CD14-positive monocyte (primary cell): ENCODE measurements around the gene DGKI. TPM values are rescaled to one million over a fixed set of nuclear protein-coding genes. Genes with fewer than 3 reads are reported as not detected.

Experiments
- DNase-seq, 3 donors: peaks; one replicate each; pipeline ENCODE4 v3.0.0-alpha.2; 2011 to 2022
- H2AFZ ChIP-seq: 2 replicates; pipeline ENCODE4 v1.6.0; 2012; ENCODE audit warnings: mild to moderate bottlenecking, low read depth, low read length, inconsistent platforms; ENCODE audit not compliant: insufficient read depth, poor library complexity, severe bottlenecking
- H3K27ac ChIP-seq, 2 donors: 1 replicate in 1 of 2; 2 replicates in 1 of 2; pipeline ENCODE4 v1.5.1; 2012 to 2013; ENCODE audit warnings: low read length in 2 of 2, control low read depth in 1 of 2, inconsistent platforms in 1 of 2, low read depth in 1 of 2, mild to moderate bottlenecking in 1 of 2
- H3K27me3 ChIP-seq, 2 donors: one replicate each; pipeline versions ENCODE4 v1.6.0 to v1.6.1; 2011 to 2013; ENCODE audit warnings: low read length in 2 of 2; ENCODE audit not compliant: control insufficient read depth in 2 of 2, insufficient read depth in 2 of 2
- H3K36me3 ChIP-seq, 2 donors: replicated peaks in 1 of 2; 1 replicate in 1 of 2; 2 replicates in 1 of 2; pipeline versions ENCODE4 v1.5.1 to v1.6.1; 2012 to 2013; ENCODE audit warnings: low read length in 2 of 2, control low read depth in 1 of 2, inconsistent platforms in 1 of 2, mild to moderate bottlenecking in 1 of 2; ENCODE audit not compliant: insufficient read depth in 2 of 2, control insufficient read depth in 1 of 2
- H3K4me1 ChIP-seq, 2 donors: 1 replicate in 1 of 2; 2 replicates in 1 of 2; pipeline versions ENCODE4 v1.5.1 to v1.6.1; 2012 to 2013; ENCODE audit warnings: low read length in 2 of 2, control low read depth in 1 of 2, inconsistent platforms in 1 of 2, mild to moderate bottlenecking in 1 of 2, moderate library complexity in 1 of 2; ENCODE audit not compliant: insufficient read depth in 2 of 2, control insufficient read depth in 1 of 2
- H3K4me2 ChIP-seq: replicated peaks from 2 replicates; pipeline ENCODE3; 2012; ENCODE audit warnings: low read length, moderate library complexity, mild to moderate bottlenecking; ENCODE audit not compliant: poor library complexity, severe bottlenecking; ENCODE audit errors: extremely low read depth
- H3K4me3 ChIP-seq, 3 experiments: fragments of 200-600 bp in 1 of 3; sonication (generic) in 1 of 3; replicated peaks in 1 of 3; 1 replicate in 2 of 3; 2 replicates in 1 of 3; pipeline ENCODE4 v1.5.1; 2011 to 2013; ENCODE audit warnings: low read length in 3 of 3, mild to moderate bottlenecking in 3 of 3, control low read depth in 2 of 3, low read depth in 2 of 3, inconsistent platforms in 1 of 3, moderate library complexity in 1 of 3
- H3K79me2 ChIP-seq: 2 replicates; pipeline ENCODE4 v1.6.0; 2012; ENCODE audit warnings: mild to moderate bottlenecking, control low read depth, inconsistent platforms, low read length, moderate library complexity; ENCODE audit not compliant: insufficient read depth
- H3K9ac ChIP-seq: 2 replicates; pipeline ENCODE4 v1.6.0; 2017; ENCODE audit warnings: low read length, mild to moderate bottlenecking; ENCODE audit not compliant: insufficient read depth, poor library complexity, severe bottlenecking
- H3K9me3 ChIP-seq, 2 donors: replicated peaks in 1 of 2; 1 replicate in 1 of 2; 2 replicates in 1 of 2; pipeline versions ENCODE4 v1.5.1 to v1.6.1; 2012 to 2013; ENCODE audit warnings: low read length in 2 of 2, control low read depth in 1 of 2; ENCODE audit not compliant: control insufficient read depth in 1 of 2, insufficient read depth in 1 of 2
- H4K20me1 ChIP-seq: 2 replicates; pipeline ENCODE4 v1.6.0; 2012; ENCODE audit warnings: mild to moderate bottlenecking, low read length, control low read depth, moderate library complexity; ENCODE audit not compliant: insufficient read depth
- H3K27ac Mint-ChIP-seq, 7 donors: one replicate each; pipeline ENCODE4 v1.8.0; 2020; ENCODE audit warnings: mild to moderate bottlenecking in 7 of 7, mixed read lengths in 7 of 7, moderate library complexity in 6 of 7, inconsistent platforms in 2 of 7
- H3K27me3 Mint-ChIP-seq, 3 donors: one replicate each; pipeline ENCODE4 v1.8.0; 2021 to 2022; ENCODE audit warnings: low read depth in 3 of 3, mild to moderate bottlenecking in 3 of 3, mixed read lengths in 3 of 3, moderate library complexity in 3 of 3, inconsistent platforms in 1 of 3
- H3K36me3 Mint-ChIP-seq, 2 donors: one replicate each; pipeline ENCODE4 v1.8.0; 2020; ENCODE audit warnings: mixed read lengths in 2 of 2, inconsistent platforms in 1 of 2, mild to moderate bottlenecking in 1 of 2
- H3K4me1 Mint-ChIP-seq: one replicate; pipeline ENCODE4 v1.8.0; 2020; ENCODE audit warnings: mild to moderate bottlenecking, mixed read lengths
- H3K4me3 Mint-ChIP-seq, 2 donors: one replicate each; pipeline ENCODE4 v1.8.0; 2020; ENCODE audit warnings: mild to moderate bottlenecking in 2 of 2, mixed read lengths in 2 of 2, moderate library complexity in 1 of 2
- H3K9me3 Mint-ChIP-seq, 7 donors: one replicate each; pipeline ENCODE4 v1.8.0; 2020 to 2022; ENCODE audit warnings: mixed read lengths in 7 of 7, mild to moderate bottlenecking in 6 of 7, moderate library complexity in 6 of 7, inconsistent platforms in 2 of 7
- CTCF ChIP-seq: fragments of 200-600 bp; IDR thresholded peaks from one replicate; pipeline ENCODE4 v1.8.0; 2022; ENCODE audit warnings: antibody characterized with exemption, mild to moderate bottlenecking
- WGBS: methylation state at CpG from one replicate; pipeline ENCODE4 v1.1.5; 2013; ENCODE audit warnings: missing lambda C conversion rate; ENCODE audit not compliant: insufficient coverage; 5-methylcytosine and 5-hydroxymethylcytosine counted together
- intact Hi-C, 2 donors: fragments of 100-400 bp; cut with micrococcal nuclease; formaldehyde crosslinking; loops; one replicate each; pipeline versions ENCODE4 v1.15.0 to v1.15.1; 2023
- polyA plus RNA-seq, 3 donors: library from polyadenylated mRNA; depleted of rRNA in 1 of 3; unstranded in 2 of 3; stranded (reverse) in 1 of 3; fragments of 300-500 nt in 2 of 3; fragments of >200 nt in 1 of 3; fragmentation: Illumina TruSeq in 2 of 3; gene quantifications; 1 replicate in 2 of 3; 2 replicates in 1 of 3; pipeline ENCODE4 v1.2.3, GENCODE V29; 2012 to 2021

Gene DGKI
- polyA plus RNA-seq, 3 donors = not detected

- no peak overlapping the region for H3K4me3 Mint-ChIP-seq
- no peak overlapping the region for H3K27ac ChIP-seq
- H3K4me1 Mint-ChIP-seq = no peaks in the 10 kb centered on the region
- intact Hi-C loops = no loop called here
- no peak overlapping the region for H3K9ac ChIP-seq
- no peaks in the 10 kb centered on the region for H3K27me3 ChIP-seq
- TF ChIP-seq CTCF = no peak
- H3K9me3 Mint-ChIP-seq = peaks cover 0 to 2% (median 0%) of the 10 kb centered on the region in 7 donors
- no peak overlapping the region for H3K27ac Mint-ChIP-seq
- no peak overlapping the region for H2AFZ ChIP-seq
- H3K27me3 Mint-ChIP-seq = no peaks in the 10 kb centered on the region
- H3K79me2 ChIP-seq = no peaks in the 10 kb centered on the region
- WGBS = 40% methylated on average over 1 of the region's 4 CpGs
- H3K36me3 Mint-ChIP-seq = no peaks in the 10 kb centered on the region
- H3K4me3 ChIP-seq = no peak overlapping the region
- H3K36me3 ChIP-seq = no peaks in the 10 kb centered on the region
- H4K20me1 ChIP-seq = no peaks in the 10 kb centered on the region
- DNase-seq = no peak
- no peak overlapping the region for H3K4me2 ChIP-seq
- no peaks in the 10 kb centered on the region for H3K4me1 ChIP-seq
- no peaks in the 10 kb centered on the region for H3K9me3 ChIP-seq
Observed at GRCh38 chr7:137538361-137538762, 308.4 kb downstream of the DGKI start.

GRCh38 chr7:137535579-137535978 is 311.2 kb downstream of the DGKI start:
- Mint-ChIP-seq H3K4me1 (no peaks in the 10 kb centered on the region), H3K27ac (no peak overlapping the region), H3K4me3 (no peak overlapping the region), H3K9me3 (peaks cover 0 to 2% (median 0%) of the 10 kb centered on the region in 7 donors), H3K36me3 (no peaks in the 10 kb centered on the region), H3K27me3 (no peaks in the 10 kb centered on the region)
- H3K9ac ChIP-seq = no peak overlapping the region
- no peaks in the 10 kb centered on the region for H3K4me1 ChIP-seq
- no peak overlapping the region for H2AFZ ChIP-seq
- no peaks in the 10 kb centered on the region for H3K27me3 ChIP-seq
- H3K79me2 ChIP-seq = no peaks in the 10 kb centered on the region
- H3K4me2 ChIP-seq = no peak overlapping the region
- H3K4me3 ChIP-seq = no peak overlapping the region
- no peaks in the 10 kb centered on the region for H3K36me3 ChIP-seq
- DNase-seq = no peak
- intact Hi-C loops = no loop called here
- no peak overlapping the region for H3K27ac ChIP-seq
- 81% methylated on average over 3 of the region's 6 CpGs for WGBS
- no peak for TF ChIP-seq CTCF
- no peaks in the 10 kb centered on the region for H3K9me3 ChIP-seq
- no peaks in the 10 kb centered on the region for H4K20me1 ChIP-seq
